HG03097 (cell line): ENCODE results near the gene FOXD1.
"Not testable (repeated sequence)": the region's sequence is repeated elsewhere in the genome, so short reads cannot be mapped to it uniquely, and the experiment has no call there.

Experiments used
- ATAC-seq: cut with Tn5 transposase; IDR thresholded peaks from one replicate; pipeline ENCODE4 v1.9.1; 2021; ENCODE audit not compliant: unreplicated experiment, low FRiP score

FOXD1 gene

DNA sequence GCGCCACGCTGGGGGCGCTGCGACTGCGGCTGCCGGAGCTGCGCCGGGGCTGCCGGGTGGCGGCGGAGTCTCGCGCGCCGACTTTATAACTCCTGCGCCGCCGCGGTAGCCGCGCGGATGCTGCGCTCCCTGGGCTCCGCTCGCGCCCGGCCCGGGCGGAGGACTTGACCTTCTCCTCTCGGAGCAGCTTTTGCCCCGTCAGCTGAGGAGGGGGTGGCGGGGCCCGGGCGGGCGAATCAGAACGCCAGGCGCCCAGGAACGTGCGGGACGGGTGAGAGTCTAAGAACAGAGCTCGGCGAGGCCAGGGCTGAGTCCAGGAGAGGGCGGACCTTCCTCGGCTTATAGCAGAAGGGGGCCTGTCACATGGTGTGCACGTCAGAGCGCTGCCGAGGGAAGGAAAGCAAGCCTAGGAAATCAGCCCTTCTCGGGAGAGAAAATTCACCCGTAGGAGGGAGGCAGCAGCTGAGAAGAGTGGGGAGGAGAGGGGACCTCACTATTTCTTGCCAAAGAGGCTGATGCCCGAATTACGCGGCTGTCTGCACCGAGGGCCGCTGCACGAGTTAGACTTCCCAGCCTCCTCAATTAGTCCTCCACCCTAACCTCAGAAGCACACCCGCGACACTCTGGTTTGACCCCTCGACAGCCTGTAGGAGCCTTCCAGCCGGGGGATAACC lies at the start of gene FOXD1:
FOXD1 (minus strand) TSS at position 315 of the 674 bp plus-strand sequence. CDS start 415 bp downstream, outside the sequence.
- ATAC-seq = no peak

DNA sequence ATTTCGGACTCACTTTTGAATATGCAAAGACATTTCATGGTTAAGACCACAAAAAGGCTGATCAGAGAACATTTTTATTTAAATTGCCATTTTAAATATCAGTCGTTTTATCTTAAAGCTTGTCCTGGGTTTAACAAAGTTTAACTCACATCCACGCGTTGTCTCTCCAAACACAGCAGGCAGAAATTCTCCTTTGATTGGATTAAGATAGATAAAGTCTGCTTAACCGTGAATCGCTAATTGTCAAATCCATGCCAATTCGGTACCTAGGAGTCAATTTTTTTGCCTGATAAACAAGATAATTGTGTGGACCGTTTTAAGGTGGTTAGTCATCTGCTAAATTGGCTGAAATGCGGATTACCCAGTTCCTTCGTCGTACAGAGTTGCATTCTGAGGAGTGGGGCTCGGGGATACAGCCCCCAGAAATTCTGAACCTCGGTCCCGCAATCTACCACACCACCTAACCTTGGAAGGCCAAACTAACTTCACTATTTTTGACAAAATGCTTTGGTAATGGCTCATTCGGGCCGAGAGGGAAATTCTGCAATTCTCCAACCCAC lies 49.0 kb upstream of the FOXD1 start:
- ATAC-seq = no peak

DNA sequence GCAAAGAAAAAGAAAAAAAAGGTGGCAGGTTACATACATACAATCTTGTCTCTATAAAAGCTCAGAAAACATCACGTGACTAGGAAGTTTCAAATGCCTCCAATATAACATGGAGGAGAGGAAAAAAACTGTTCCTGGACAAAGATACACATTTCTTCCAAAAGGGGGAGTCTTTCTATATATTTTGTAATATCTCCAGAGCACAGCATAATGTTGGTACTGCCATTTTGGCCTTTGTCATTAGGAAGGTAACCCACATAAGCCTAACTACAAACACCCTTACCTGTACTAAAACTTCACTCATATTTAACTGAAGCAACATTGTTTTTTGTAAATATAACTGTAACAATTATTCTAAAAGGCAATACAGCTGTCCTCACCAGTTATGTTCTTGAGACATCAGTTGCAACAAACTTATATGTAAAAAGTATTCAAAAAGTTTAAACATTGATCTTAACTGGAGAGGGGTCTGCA lies 48.4 kb upstream of the FOXD1 start:
- ATAC-seq = no peak

DNA sequence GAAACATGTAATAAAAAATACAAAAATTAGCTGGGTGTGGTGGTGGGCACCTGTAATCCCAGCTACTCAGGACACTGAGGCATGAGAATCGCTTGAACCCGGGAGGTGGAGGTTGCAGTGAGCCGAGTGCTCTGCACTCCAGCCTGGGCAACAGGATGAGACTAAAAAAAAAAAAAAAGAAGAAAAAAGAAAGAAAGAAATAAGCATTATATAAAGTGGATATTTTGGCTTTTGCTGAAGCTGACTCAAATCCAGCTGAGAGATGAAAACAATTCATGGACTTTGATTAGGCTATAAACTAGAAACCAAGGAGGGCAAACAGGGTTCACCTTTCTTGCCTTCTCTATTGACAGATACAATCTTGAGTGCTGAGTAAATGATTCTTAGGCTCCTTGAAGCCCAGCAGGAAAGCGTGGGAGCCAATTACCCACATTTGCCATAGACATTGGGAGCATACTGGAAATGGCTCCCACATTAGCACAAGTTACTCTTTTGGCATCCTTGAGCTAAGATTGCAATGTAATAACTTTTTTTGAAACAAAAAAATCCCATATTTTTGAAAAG lies 47.3 kb upstream of the FOXD1 start:
- no peak for ATAC-seq

DNA sequence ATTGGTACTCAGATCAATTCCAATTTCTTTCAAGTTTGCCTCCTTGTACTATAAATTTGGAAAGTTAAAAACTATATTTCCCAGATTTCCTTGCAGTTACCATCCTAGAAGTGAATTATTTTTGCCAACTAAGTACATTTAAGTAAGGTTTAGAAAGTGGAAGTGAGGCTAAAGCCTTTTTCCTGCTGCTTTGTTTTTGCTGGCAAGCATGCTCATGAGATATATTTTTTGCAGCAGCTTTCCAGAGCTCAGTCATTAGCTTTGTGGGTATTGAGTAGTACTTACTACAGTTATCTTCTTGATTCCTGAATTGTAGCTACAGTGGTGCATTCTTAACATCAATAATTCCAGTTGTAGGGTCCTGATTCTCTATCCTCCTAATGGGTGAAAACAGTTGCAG lies 46.1 kb upstream of the FOXD1 start:
- ATAC-seq = no peak

DNA sequence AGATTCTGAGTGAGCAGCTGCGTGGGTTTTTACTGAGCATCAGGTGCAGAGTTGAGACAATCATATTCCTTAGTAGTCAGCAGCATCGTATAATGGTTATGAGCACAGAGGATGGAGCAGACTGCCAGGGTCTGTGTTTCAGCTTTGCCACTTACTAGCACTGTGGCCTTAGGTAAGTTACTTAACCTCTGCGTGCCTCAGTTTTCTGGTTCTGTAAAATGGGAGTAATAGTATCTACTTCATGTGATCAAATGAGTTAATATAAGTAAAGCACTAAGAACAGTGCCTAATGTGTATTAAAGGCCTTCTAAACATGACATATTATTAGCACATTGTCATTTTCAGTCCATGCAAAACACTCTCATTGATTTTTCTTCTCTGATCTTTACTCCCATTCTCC lies 44.8 kb upstream of the FOXD1 start:
- no peak for ATAC-seq

DNA sequence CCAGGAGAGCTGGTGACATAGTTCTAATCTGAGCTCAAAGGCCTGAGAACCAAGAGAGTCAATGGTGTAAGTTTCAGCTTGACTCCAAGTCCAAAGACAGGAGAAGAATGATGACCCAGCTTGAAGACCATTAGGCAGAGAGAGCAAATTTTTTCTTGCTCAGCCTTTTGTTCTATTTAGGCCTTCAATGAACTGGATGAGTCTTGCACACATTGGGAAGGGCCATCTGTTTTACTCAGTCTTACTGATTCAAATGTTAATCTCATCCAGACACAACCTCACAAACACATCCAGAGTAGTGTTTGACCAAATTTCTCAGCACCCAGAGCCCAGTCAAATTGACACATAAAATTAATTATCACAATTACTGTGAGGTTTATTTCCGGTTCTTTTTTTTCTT lies 42.6 kb upstream of the FOXD1 start:
- ATAC-seq = no peak

DNA sequence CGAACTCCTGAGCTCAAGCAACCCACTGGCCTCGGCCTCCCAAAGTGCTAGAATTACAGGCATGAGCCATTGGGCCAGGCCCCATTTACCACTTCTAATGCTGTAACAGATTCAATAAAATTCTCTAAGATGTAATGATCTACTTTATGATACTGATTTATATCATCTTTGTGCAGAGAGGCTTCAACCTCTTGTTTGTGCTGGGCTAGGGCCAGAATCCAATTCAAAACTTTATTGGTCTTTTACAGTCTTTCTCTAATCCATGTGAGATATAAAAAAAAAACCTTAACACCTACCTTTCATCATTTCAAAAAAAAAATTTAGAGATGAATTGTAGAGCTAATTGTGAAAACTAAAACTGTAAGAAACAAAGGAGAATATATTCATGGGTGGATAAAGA lies 41.5 kb upstream of the FOXD1 start:
- no peak for ATAC-seq

DNA sequence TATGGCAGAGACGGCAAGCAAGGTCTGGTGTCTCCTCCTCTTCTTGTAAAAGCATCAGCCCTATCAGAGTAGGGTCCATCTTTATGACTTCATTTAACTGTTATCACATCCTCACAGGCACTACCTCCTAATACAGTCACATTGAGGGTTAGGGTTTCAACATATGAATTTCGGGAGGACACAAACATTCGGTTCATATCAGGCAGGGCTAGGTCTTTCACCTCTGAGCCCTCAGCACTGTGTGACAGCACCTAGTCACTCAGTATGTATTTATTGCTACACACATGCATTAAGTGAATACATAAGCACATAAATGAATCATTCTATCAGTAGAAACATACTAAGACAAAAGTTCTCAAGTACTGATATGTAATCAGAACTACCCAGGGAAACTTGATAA lies 40.2 kb upstream of the FOXD1 start:
- no peak for ATAC-seq

DNA sequence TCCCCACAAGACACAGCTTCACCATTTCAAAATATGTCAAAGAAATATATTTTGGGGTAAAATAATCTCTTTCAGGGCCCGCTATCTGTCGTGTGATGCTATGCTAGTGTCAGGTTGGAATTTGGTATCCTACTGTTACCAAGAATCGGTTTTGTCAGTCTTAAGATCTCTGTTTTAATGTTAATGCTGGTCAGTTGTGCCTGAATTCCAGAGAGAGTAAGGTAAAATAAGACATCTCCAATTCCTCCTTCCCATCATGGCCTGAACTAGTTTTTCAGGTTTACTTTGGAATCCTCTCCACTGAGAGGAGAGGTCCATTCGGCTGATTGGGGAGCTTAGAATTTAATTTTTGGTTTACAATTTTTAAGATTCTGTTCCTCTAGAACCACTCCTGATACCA lies 39.2 kb upstream of the FOXD1 start:
- no peak for ATAC-seq

DNA sequence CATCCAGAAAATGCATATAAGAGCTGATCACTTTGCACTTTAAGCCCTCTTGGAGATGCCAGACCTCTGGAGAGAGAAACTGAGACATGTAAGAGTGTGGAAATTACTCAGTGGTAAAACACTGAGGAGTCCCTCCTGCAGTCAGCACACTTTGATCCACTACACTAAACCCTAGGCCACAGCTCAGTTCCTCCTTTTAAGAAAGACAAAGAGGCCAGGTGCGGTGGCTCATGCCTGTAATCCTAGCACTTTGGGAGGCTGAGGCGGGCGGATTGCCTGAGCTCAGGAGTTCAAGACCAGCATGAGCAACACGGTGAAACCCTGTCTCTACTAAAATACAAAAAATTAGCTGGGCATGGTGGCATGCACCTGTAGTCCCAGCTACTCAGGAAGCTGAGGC lies 38.7 kb upstream of the FOXD1 start:
- not testable (repeated sequence) for ATAC-seq

DNA sequence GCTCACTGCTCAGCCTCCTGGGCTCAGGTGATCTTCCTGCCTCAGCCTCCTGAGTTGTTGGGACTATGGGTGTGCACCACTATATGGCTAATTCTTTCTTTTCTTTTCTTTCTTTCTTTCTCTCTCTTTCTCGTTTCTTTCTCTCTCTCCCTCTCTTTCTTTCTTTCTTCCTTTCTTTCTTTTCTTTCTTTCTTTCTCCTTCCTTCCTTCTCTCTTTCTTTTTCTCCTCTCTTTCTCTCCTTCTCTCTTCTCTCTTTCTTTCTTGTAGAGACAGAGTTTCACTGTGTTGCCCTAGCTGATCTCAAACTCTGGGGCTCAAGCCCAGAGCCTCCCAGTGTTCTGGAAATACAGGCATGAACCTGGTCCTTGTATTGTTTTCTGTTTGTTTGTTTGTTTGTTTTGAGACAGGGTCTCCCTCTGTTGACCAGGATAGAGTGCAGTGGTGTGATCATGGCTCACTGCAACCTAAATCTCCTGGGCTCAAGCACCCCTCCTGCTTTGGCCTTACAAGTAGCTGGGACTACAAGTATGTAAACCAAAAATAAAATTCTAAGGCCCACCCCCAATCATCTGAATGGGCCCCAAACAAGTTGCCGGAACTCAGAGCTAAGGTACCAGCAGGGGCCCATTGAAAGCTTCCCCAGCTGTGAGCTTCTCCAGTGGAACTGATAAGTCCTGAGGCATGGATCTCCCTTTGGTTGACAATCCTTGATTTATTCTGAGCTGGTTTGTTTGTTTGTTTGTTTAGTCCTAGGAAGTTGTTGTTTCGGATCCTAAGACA lies 37.7 kb upstream of the FOXD1 start:
- no peak for ATAC-seq

DNA sequence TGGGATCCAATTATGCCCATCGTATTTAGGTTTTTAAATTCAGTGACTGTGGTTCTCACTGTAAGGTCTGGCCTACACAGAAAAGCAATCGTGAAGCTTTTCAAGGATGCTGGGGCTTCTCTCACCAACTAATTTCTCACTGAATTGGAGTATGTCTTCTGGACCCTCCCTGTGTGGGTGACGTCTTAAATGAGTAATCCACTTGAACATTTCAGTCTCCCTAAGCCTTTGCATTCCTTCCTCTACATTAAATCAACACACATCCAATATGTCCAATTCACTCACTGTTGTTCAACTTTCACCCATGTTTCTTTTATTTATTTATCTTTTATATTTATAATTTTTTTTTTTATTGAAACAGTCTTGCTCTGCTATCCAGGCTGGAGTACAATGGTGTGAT lies 37.1 kb upstream of the FOXD1 start:
- no peak for ATAC-seq

DNA sequence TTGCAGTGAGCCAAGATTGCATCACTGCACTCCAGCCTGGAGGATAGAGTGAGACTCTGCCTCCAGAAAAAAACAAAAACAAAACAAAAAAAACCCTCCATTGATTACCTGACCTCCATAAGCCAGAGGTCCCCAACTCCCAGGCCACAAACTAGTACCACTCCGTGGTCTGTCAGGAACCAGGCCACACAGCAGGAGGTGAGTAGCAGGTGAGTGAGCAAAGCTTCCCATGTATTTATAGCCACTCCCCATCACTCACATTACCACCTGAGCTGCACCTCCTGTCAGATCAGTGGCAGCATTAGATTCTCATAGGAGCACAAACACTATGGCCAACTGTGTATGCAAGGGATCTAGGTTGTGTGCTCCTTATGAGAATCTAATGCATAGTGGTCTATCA lies 35.9 kb upstream of the FOXD1 start:
- ATAC-seq = no peak

DNA sequence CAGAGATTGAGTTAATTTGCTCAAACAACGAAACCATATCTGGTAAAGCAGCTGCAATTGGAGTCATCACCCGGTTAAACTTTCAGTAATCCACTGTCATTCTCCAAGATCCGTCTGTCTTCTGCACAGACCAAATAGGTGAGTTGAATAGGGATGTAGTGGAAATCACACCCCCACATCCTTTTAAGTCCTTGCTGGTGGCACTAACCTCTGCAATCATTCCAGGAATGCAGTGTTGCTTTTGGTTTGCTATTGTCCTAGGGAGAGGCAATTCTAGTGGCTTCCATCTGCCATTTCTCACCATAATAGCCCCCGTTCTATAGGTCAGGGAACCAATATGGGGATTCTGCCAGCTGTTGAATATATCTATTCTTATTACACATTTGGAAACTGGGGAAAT lies 35.1 kb upstream of the FOXD1 start:
- no peak for ATAC-seq

DNA sequence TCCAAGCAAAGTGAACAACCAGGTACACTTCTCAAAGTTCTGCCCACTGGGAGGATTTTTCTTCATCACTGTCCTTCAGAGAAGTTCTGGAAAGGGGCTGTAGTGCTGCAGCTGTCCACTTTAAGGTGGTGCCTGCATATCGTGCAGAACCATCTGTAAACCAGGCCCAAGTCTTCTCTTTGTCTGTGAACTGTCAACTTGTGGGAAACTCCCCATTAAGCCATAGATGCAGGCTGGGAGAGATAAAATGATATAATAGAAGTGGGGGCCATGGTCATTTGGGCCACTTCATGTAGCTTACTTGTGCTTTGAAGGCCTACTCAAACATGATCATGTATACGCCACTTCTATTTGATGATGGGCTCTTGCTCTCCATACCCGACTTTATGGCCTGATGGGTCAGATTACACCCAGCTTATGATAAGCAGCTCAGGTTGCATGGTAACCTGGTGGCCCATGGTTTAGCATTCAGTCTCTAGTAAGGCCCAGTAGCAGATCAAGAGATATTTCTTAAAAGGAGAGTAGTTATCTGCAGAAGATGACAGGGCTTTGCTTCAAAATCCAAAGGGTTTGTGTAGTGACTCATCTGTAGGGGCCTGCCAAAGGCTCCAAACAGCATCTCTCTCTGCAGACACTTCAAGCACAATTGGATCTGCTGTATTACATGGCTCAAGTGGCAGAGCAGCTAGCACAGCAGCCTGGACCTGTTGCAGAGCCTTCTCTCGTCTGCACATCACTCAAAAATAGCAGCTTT lies 34.0 kb upstream of the FOXD1 start:
- ATAC-seq = no peak

DNA sequence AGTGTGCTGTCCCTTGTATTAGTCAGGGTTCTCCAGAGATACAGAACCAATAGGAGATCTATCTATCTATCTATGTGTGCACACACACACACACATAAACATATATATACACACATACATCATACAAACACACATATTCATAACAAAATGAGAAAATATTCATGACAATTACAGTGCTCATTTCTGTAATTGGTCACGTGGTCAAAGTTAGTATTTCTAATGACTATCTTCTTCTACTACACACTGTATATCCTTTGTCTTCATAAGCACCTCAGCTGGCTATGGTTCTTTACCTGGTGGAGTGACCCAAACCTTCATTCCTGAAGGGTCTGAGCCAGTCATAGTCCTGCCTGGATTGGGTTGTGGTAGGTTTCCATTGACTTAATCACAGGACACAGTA lies 31.9 kb upstream of the FOXD1 start:
- no peak for ATAC-seq

DNA sequence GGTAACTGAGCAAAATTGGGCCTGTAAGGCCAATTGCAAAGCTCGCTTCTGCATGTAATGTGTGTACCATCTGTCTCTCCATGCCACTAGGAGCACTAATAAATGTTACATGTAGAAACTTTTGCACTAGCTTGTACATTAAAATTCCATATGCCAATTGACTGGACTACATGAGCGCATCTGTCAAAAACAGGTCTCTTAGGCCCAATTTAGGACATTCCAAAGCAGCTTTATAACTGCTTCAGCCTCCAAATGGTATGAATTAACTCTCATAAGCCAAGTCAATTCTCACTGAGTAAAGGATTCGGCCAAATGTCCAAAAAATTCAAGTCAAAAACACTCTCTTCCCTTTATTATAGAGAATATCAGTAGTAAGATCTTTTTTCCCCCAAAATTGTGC lies 23.5 kb upstream of the FOXD1 start:
- ATAC-seq = no peak

DNA sequence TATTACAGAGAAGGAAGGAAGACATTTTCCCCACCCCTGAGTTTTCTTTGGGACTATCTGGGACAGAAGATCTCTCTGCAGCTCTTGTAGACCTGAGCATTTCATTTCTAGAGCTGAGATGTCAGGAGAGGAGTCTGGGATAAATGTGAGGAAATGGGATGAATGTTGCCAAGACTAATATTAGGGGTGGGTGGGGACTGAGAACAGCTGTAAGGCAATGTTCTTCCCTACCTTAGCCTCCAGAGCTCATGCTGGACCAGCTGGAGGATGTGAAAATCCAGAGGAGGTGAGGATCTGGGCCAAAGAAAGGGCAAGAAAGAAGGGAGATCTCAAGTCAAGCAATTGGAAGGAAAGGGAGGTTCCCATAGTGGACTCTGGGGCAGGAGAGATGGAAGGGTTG lies 23.1 kb upstream of the FOXD1 start:
- no peak for ATAC-seq

DNA sequence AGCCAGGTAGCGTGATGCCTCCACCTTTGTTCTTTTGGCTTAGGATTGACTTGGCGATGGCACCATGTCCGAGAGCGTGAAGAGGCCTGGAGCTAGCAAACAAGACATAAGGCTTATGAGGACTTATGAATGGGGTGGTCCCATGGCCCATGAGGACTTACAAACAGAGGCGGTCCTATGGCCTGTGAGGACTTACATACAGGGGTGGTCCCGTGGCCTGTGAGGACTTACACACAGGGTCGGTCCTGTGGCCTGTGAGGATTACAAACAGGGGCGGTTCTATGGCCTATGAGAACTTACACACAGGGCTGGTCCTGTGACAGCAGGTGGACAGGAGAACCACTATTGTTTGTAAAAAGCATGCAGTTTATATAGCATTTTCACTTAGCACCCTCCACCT lies 21.3 kb upstream of the FOXD1 start:
- no peak for ATAC-seq

DNA sequence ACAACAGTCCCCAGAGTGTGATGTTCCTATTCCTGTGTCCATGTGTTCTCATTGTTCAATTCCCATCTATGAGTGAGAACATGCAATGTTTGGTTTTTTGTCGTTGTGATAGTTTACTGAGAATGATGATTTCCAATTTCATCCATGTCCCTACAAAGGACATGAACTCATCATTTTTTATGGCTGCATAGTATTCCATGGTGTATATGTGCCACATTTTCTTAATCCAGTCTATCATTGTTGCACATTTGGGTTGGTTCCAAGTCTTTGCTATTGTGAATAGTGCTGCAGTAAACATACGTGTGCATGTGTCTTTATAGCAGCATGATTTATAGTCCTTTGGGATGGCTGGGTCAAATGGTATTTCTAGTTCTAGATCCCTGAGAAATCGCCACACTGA lies 20.1 kb upstream of the FOXD1 start:
- ATAC-seq = not testable (repeated sequence)
